AG09309 (cell line): ENCODE measurements around the gene MTREX.

Experiments used
- DNase-seq: peaks from one replicate; pipeline ENCODE4 v3.0.0-alpha.2; 2010; ENCODE audit warnings: low read depth
- H3K4me3 ChIP-seq: 2 replicates; pipeline ENCODE4 v1.5.1; 2011; ENCODE audit warnings: mild to moderate bottlenecking, low read depth, low read length, moderate library complexity; ENCODE audit not compliant: control insufficient read depth
- TF ChIP-seq, protein P1 (sequence below): IDR thresholded peaks from 2 replicates; pipeline ENCODE4 v1.5.1; 2011; ENCODE audit warnings: mild to moderate bottlenecking, low read depth, low read length, inconsistent platforms; ENCODE audit not compliant: insufficient read depth, control insufficient read depth; ENCODE audit errors: missing control alignments

MTREX gene

DNA sequence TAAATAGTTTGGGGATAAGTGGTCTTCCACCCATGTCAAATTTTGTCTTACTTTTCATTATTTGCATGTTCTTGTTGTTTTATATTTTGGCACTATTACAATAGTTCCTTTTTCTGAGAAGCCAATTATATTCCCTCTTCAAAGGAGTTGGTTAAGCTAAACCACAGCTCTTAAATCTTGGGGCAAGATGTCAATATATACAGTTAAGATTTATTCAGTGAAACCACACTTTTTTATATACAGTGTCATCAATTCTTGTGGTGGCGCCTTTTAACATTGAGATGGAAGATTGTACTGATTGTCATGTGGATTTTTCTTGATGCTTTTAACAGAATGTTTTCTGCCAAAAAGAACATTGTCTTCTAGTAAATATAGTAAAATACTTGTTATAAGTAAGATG, 104.1 kb downstream of the MTREX start:
- DNase-seq: no peak
- no peak overlapping the region for H3K4me3 ChIP-seq
- TF ChIP-seq, protein P1, sequence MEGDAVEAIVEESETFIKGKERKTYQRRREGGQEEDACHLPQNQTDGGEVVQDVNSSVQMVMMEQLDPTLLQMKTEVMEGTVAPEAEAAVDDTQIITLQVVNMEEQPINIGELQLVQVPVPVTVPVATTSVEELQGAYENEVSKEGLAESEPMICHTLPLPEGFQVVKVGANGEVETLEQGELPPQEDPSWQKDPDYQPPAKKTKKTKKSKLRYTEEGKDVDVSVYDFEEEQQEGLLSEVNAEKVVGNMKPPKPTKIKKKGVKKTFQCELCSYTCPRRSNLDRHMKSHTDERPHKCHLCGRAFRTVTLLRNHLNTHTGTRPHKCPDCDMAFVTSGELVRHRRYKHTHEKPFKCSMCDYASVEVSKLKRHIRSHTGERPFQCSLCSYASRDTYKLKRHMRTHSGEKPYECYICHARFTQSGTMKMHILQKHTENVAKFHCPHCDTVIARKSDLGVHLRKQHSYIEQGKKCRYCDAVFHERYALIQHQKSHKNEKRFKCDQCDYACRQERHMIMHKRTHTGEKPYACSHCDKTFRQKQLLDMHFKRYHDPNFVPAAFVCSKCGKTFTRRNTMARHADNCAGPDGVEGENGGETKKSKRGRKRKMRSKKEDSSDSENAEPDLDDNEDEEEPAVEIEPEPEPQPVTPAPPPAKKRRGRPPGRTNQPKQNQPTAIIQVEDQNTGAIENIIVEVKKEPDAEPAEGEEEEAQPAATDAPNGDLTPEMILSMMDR: no peak

DNA sequence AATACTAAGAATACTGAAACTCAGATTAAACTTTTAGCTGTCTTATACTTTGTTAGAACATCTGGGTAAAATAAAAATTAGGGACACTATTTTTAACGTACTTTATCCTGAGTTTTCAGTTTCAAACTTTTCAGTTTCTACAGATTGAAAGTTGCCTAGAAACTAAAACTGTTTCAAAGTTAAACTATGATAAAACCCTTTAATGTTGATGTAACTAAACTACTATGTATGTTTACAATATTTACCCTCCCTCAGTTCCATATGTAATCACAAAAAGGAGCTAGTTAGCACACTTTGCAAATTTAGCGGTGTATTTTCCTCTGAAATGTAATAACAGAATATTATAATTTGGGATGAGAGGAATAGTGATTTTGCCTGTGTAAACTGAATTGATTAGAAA, 105.9 kb downstream of the MTREX start:
- no peak overlapping the region for H3K4me3 ChIP-seq
- no peak for DNase-seq
- TF ChIP-seq, protein P1: no peak

DNA sequence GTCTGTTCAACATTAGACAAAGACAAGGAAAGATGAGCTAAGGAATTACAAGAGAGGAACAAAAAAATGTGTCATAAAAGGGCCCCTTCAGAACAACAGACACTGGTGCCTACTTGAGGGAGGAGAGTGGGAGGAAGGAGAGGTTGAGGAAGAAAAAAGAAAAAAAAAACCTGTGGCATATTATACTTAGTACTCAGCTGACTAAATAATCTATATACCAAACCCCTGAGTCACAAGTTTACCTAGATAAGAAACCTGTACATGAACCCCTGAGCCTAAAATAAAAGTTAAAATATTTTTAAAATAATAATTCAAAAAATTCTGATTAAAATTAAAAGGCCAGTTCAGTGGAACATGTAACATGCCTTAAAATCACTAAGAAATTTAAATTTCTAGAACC, 107.3 kb downstream of the MTREX start:
- TF ChIP-seq, protein P1: no peak
- no peak for DNase-seq
- H3K4me3 ChIP-seq: no peak overlapping the region

DNA sequence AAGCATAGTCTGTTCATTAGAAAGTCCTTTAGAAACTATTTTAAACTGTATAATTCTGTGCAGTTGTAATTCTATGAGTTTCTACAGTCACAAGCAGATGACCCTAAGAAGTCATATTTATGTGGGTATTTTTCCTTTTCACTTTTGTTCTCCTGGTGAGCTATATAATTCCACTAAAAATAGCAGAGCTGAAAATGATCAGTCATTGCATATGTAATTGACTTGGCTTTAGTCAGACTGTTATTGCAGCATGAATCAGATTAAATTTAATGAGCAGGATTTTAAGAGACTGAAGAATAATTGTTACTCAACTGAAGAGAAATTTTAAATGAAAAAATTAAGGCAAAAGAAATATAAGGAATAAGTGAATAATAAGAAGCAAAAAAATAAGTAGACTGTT, 108.5 kb downstream of the MTREX start:
- no peak overlapping the region for H3K4me3 ChIP-seq
- TF ChIP-seq, protein P1: no peak
- no peak for DNase-seq

DNA sequence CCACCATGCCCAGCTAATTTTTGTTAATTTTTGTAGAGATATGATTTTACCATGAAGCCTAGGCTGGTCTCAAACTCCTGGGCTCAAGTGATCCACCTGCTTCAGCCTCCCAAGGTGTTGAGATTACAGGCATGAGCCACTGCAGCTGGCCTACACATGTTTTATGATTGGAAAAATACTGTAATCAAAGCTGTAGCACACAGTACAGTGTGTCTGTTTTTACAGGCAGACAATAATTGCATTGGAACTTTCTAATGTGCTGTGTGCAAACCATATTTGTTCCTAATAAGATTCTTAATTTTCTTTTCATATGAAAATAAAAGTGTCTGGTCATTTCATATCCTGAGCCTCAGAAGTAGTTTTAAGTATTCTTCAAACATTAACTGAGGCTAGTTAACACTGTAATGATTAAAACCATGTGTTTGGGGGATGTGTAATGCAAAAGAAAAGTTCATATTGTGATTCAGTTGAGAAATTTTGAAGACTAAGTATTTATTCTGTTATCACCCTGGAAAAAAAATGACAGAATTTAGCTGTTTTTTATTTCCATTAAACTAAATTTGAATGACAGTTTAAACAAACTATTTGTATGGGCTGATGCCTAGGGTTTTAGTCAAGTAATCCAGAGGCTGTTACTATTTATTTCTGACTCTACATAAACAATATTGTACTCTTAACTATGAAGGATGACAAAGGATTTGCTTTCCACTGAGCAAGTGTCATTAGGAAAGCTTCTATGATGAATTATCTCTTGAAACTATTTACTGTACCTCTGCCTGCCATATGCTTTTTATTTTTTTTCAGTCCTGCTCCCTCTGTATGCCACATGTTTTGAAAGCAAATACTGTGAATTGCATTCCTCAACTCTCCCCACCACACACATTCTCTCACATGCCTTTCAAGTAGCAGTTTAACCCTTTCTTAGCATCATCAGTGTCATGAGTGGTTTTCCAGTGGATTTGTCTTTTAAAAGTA, 111.5 kb downstream of the MTREX start:
- peak; percentile 44 for DNase-seq

DNA sequence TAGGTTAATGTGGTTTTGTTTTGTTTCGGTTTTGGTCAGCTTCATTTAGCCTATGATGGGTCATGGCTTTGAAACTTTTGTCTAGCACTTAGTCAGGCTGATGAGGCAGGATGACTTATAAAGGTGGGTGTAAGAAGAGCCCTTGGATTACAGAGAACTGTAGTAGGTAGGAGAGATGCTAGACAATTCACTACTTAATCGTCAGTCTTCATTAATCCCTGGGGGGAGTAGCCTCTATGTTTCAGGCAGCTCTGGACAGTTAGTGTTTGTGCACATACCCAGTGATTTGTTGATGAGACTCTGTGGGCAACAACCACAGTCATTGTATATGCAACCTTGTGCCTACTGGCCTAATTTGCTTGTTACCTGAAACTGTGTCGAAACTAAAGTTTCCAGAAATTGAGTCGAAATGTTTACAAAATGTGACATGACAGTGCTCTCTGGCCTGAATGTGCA, 113.3 kb downstream of the MTREX start:
- TF ChIP-seq, protein P1: no peak
- no peak overlapping the region for H3K4me3 ChIP-seq
- DNase-seq: no peak

More for the DNA sequence above, 111.5 kb downstream of the MTREX start:
- TF ChIP-seq, protein P1: no peak
- H3K4me3 ChIP-seq: no peak overlapping the region
